ENCODE data around the gene STMND1. TPM values are rescaled to one million over a fixed set of nuclear protein-coding genes. Genes with fewer than 3 reads are reported as not detected.

STMND1 gene
- total RNA-seq = not detected in 2 replicates

DNA sequence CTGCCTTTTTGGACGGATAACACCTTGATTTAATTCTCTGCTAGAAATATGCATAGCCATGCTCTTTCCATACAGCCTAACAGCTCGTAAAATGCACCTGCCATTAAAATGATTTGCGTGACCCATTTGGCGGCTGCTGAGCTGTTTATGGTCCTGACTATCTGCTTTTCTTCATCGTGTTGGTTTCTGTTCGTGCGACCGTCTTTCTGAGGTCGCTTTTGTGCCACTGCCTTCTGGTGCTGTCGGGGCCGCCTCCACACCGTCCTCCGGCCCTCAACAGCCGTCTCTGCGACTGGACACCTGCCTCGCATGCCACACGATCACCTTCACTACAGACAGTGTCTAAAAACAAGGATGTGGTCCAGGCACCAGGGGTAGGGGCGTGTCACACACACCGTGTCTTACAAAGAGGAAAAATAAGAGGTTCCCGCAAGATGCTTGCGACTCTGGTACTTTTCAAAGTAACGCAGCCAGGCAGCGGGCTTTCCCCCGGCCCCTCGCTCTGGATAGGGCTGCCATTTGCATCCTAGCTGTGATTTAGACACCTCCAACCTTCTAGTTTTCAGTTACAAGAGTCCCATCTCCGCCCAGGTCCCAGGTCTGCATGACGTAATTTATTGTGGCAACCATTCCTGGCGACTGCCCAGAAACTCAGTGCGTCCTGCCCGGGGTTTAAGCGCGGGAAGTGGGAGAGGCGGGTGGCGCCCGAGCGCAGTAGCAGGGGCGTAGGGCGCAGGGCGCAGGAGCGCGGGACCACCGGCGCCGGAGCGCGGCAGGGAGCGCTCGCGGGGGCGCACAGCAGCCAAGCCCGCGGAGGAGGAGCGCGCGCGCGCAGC is at the start of gene STMND1:
TSS of gene STMND1 (plus strand) at position 629 of the 836 bp plus-strand sequence. CDS start 208 bp downstream, outside the sequence.

Other genes with a start within 250 kb of the STMND1 start
- gene RBM24, start 179.3 kb downstream of the STMND1 start, total RNA-seq = 4.0 and 5.5 TPM in 2 replicates